CD4-positive, alpha-beta T cell (primary cell): ENCODE results near the gene LCNL1. TPM values are rescaled to one million over a fixed set of nuclear protein-coding genes. Genes with fewer than 3 reads are reported as not detected.
A peak's percentile ranks its signal among the peaks of the same experiment; 100 is the strongest.

Experiments
- ATAC-seq: fragments of 200-7000 bp; cut with Tn5 transposase; one replicate; pipeline ENCODE4 v1.10.0; 2022; ENCODE audit warnings: mild to moderate bottlenecking; ENCODE audit not compliant: poor library complexity
- CTCF ChIA-PET: fragments of 350-600 bp; sonication (Branson Sonifier 250); formaldehyde crosslinking; loops from one replicate; lab custom pipeline; 2021; ENCODE audit warnings: antibody characterized with exemption, inconsistent platforms; lab: Charles Lee
- POLR2A ChIA-PET: fragments of 350-600 bp; sonication (Branson Sonifier 250); formaldehyde crosslinking; loops from one replicate; lab custom pipeline; 2021; ENCODE audit warnings: antibody characterized with exemption, inconsistent platforms; lab: Charles Lee
- DNase-seq, 14 experiments: peaks; one replicate each; pipeline ENCODE4 v3.0.0-alpha.2; 2013 to 2020; ENCODE audit warnings: mixed read lengths in 2 of 14
- H3K27ac ChIP-seq, 2 donors: one replicate each; pipeline versions ENCODE4 v1.5.1 to v1.7.0; 2013; ENCODE audit warnings: low read length in 2 of 2, low read depth in 1 of 2, mild to moderate bottlenecking in 1 of 2
- H3K27me3 ChIP-seq, 2 experiments: 1 replicate in 1 of 2; 2 replicates in 1 of 2; pipeline versions ENCODE4 v1.6.1 to v1.7.0; 2013; ENCODE audit warnings: low read length in 2 of 2, control low read depth in 1 of 2, mild to moderate bottlenecking in 1 of 2, moderate library complexity in 1 of 2; ENCODE audit not compliant: insufficient read depth in 2 of 2, control insufficient read depth in 1 of 2
- H3K36me3 ChIP-seq: one replicate; pipeline ENCODE4 v1.6.1; 2013; ENCODE audit warnings: low read length, control low read depth; ENCODE audit not compliant: insufficient read depth
- H3K4me1 ChIP-seq: one replicate; pipeline ENCODE4 v1.6.1; 2013; ENCODE audit warnings: low read length, control low read depth; ENCODE audit not compliant: insufficient read depth
- H3K4me3 ChIP-seq: one replicate; pipeline ENCODE4 v1.5.1; 2013; ENCODE audit warnings: mild to moderate bottlenecking, low read length, moderate library complexity
- H3K9me3 ChIP-seq, 2 experiments: 1 replicate in 1 of 2; 2 replicates in 1 of 2; pipeline versions ENCODE4 v1.6.1 to v1.7.0; 2013; ENCODE audit warnings: low read length in 2 of 2, mild to moderate bottlenecking in 2 of 2, control low read depth in 1 of 2, moderate library complexity in 1 of 2; ENCODE audit not compliant: control insufficient read depth in 1 of 2, insufficient read depth in 1 of 2
- H3K27ac Mint-ChIP-seq: one replicate; pipeline ENCODE4 v1.8.0; 2020; ENCODE audit warnings: mixed read lengths
- H3K27me3 Mint-ChIP-seq: one replicate; pipeline ENCODE4 v1.8.0; 2021; ENCODE audit warnings: mixed read lengths
- H3K36me3 Mint-ChIP-seq: one replicate; pipeline ENCODE4 v1.8.0; 2021; ENCODE audit warnings: low read depth, mixed read lengths
- H3K4me1 Mint-ChIP-seq: one replicate; pipeline ENCODE4 v1.8.0; 2021; ENCODE audit warnings: low read depth, mixed read lengths
- H3K4me3 Mint-ChIP-seq: one replicate; pipeline ENCODE4 v1.8.0; 2020; ENCODE audit warnings: mild to moderate bottlenecking, mixed read lengths
- H3K9me3 Mint-ChIP-seq: one replicate; pipeline ENCODE4 v1.8.0; 2020; ENCODE audit warnings: mixed read lengths
- CTCF ChIP-seq: fragments of 200-600 bp; IDR thresholded peaks from one replicate; pipeline ENCODE4 v1.8.0; 2022; ENCODE audit warnings: antibody characterized with exemption, mild to moderate bottlenecking
- intact Hi-C, 2 experiments: fragments of 100-400 bp; cut with DNase I in 1 of 2; cut with micrococcal nuclease in 1 of 2; formaldehyde crosslinking; loops; one replicate each; pipeline versions ENCODE4 v1.15.1 to v1.9.0; 2023 to 2025; cut with DNase I, micrococcal nuclease
- total RNA-seq, 174 experiments: library from RNA in 2 of 174; stranded (reverse) in 2 of 174; gene quantifications; one replicate each; pipeline ENCODE4 v1.2.3 and lab custom pipeline; 2021 to 2026

Gene LCNL1
- total RNA-seq, 2 experiments from 2014 or later: 0.93 to 1.0 TPM

DNA sequence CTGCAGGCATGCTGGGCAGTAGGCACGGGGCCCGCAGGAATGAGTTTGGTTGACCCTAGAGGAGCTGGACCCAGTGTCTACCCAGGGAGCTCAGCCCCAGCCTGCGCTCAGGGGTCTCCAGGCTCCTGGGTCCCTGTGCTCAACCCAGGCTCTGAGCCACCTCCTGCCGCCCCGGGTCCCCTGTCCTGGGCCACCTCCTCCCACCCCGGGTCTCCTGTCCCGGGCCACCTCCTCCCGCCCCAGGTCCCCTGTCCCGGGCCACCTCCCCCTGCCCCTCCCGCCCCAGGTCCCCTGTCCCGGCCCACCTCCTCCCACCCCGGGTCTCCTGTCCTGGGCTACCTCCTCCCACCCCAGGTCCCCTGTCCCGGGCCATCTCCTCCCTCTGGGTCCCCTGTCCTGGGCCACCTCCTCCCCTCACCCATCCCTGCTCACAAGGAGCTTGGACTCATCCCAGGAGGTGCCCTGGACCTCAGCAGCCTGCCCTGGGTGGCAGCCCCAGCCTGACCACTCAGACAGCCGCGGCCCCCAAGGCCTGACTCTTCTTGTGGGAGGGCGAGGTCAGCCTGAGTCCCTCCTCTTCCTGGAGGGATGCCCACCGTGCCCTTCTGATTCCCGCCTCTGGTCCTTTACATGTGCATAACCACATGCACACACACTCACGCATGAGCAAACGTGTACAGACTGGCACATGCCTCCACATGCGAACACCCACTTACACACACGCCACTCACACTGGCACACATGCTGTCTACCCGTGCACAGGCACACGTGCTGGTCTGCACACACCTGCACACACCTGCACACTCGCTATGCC lies 28.3 kb upstream of the LCNL1 start:
- H3K4me1 ChIP-seq: peaks cover 35% of the 10 kb centered on the region
- no peaks in the 10 kb centered on the region for H3K27me3 ChIP-seq
- intact Hi-C loops: loop anchor here in 1 of 2 experiments (10.0 kb wide), 1 partner anchor 830 kb away; no protein-coding TSS in a partner anchor
- POLR2A ChIA-PET: no interaction called here
- peaks cover 2% of the 10 kb centered on the region for H3K9me3 Mint-ChIP-seq
- H3K27me3 Mint-ChIP-seq: no peaks in the 10 kb centered on the region
- no peaks in the 10 kb centered on the region for H3K36me3 Mint-ChIP-seq
- ATAC-seq: no peak
- CTCF ChIA-PET: no interaction called here
- no peak overlapping the region for H3K27ac Mint-ChIP-seq
- no peaks in the 10 kb centered on the region for H3K36me3 ChIP-seq
- H3K9me3 ChIP-seq: peaks cover 0 to 3% of the 10 kb centered on the region in 2 experiments
- H3K4me3 Mint-ChIP-seq: peak overlapping the region; percentile 39
- DNase-seq: no peak
- no peak overlapping the region for H3K27ac ChIP-seq
- H3K4me3 ChIP-seq: no peak overlapping the region
- peaks cover 5% of the 10 kb centered on the region for H3K4me1 Mint-ChIP-seq
- TF ChIP-seq CTCF: no peak

- DNase-seq (no peak), ATAC-seq (no peak)
- Mint-ChIP-seq H3K27ac (no peak overlapping the region), H3K27me3 (no peaks in the 10 kb centered on the region), H3K4me3 (peak overlapping the region; percentile 20), H3K36me3 (no peaks in the 10 kb centered on the region), H3K4me1 (peaks cover 5% of the 10 kb centered on the region), H3K9me3 (peaks cover 2% of the 10 kb centered on the region)
- intact Hi-C loops: loop anchor here in 1 of 2 experiments (10.0 kb wide), 1 partner anchor 831 kb away; no protein-coding TSS in a partner anchor
- Histone ChIP-seq H3K27ac (no peak overlapping the region), H3K4me3 (no peak overlapping the region), H3K27me3 (no peaks in the 10 kb centered on the region), H3K4me1 (peaks cover 38% of the 10 kb centered on the region), H3K36me3 (no peaks in the 10 kb centered on the region), H3K9me3 (peaks cover 0 to 3% of the 10 kb centered on the region in 2 experiments)
- POLR2A ChIA-PET: no interaction called here
- CTCF ChIA-PET: no interaction called here
- TF ChIP-seq CTCF: no peak
These were observed 27.4 kb upstream of the LCNL1 start for GRCh38 chr9:136955202-136955942.

DNA sequence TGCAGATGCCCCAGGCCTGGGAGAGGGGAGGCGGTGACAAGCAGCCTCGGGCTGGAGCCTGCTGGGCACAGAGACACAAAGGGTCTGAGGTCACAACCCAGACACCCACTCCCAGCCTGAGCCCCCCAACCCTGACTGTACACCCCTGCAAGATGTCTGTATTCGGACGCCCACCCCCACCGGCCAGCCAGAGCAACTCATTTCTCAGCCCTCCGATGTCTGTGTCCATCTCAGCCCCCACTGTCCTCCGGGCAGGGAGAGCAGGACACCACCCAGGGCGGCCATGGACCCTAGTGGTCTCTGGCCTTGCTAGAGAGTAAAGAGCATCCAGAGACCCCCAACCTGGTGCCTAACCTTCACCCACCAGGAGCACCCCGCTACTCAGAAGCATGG lies 26.9 kb upstream of the LCNL1 start:
- Histone ChIP-seq H3K27me3 (no peaks in the 10 kb centered on the region), H3K4me1 (peaks cover 38% of the 10 kb centered on the region), H3K36me3 (no peaks in the 10 kb centered on the region), H3K27ac (no peak overlapping the region), H3K9me3 (peaks cover 0 to 3% of the 10 kb centered on the region in 2 experiments), H3K4me3 (no peak overlapping the region)
- ChIA-PET CTCF (no interaction called here), POLR2A (no interaction called here)
- Mint-ChIP-seq H3K9me3 (peaks cover 2% of the 10 kb centered on the region), H3K4me1 (peaks cover 7% of the 10 kb centered on the region), H3K27ac (no peak overlapping the region), H3K4me3 (no peak overlapping the region), H3K36me3 (no peaks in the 10 kb centered on the region), H3K27me3 (no peaks in the 10 kb centered on the region)
- ATAC-seq: no peak
- TF ChIP-seq CTCF: no peak
- intact Hi-C loops: loop anchor here in 1 of 2 experiments (10.0 kb wide), 1 partner anchor 831 kb away; no protein-coding TSS in a partner anchor
- DNase-seq: no peak
